DMS153 (cell line): ENCODE results near the gene TUBB2A.
"Not testable (repeated sequence)": the region's sequence is repeated elsewhere in the genome, so short reads cannot be mapped to it uniquely, and the experiment has no call there.

ENCODE experiments used
- DNase-seq: peaks from one replicate; lab custom pipeline; 2025; lab: John Stamatoyannopoulos, UW

The TUBB2A gene

DNA sequence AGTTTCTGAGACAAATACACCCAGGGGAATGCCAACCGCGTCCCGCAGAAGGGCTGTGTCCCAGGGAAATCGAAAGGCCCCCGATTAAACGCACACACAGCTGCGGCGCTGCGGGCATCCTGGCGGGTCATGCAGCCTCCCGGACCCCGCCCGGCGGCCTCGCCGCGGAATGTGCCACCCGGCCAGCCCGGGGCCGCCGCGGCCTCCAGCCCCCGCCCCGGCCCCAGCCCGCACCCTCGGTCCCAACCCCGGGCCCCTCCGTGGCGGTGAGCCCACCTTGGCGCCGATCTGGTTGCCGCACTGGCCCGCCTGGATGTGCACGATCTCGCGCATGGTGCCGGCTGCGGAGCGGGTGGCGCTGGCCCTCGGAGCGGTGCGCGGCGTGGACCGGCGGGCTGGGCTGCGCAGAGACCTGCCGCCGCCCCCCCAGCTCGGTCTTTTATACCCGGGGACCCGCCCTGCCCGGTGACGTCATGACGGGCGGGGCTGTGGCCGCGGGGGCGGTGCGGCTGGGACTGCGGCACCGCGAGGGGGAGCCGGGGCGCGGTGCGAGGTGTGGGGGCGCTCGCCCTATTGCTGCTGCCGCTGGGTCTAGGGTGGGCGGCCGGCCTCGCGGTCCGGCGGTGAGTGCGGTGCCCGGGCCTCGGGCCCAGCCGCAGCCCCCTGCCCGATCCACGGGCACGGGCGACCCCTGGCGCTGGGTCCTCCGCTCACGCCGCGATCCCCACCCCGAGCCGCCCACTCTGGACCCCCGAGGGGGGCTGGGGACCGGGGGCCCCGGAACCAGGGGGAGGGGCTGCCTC is at the start of gene TUBB2A:
TUBB2A (minus strand) TSS at position 414 of the 803 bp plus-strand sequence; CDS start at position 333, 81 bp downstream.
- peak; percentile 14 for DNase-seq

DNA sequence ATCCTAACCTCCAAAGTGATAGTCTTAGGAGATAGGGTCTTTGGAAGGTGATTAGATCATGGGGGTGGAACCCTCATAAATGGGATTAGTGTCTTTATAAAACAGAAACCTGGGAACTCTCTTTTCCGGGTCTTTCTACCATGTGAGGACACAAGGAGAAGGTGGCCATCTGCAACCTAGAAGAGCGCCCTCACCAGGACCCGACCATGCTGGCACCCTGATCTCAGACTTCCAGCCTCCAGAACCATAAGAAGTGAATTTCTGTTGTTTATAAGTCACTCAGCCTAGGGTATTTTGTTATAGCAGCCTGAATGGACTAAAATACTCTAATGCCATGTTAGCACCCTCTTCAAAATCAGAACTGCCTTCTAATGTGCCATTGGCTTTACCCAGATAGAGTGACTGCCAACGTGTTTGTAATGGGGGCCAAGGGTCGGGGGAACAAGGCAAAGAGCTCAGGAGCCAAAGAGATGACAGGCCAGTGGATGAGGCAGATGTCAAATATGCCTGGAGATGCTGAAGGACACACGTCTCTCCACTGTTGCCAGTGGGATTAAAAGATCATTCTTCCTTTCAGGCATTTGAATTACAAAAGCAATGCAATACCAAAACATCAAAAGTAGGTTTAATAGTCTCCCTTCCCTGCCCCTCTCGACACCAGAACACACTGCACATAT is 49.1 kb upstream of the TUBB2A start:
- DNase-seq = no peak

DNA sequence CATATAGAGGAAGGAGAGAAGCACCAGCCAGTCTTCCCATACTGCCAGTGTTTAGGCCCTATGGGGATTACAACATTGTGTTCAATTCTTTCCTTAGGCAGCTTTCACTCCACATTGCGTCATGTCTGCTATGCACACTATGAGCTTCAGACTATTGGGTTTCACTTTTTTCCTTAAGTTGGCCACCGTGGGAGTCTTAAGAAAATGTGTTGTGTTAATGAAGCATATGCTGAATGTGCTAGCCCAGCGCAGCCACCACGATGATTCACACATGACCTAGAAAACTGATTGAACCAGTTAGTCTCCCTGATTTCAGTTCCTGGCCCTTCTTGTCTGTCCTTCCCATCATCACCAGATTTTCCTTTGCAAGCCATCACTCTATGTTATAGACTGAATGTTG is 48.6 kb upstream of the TUBB2A start:
- DNase-seq = no peak

DNA sequence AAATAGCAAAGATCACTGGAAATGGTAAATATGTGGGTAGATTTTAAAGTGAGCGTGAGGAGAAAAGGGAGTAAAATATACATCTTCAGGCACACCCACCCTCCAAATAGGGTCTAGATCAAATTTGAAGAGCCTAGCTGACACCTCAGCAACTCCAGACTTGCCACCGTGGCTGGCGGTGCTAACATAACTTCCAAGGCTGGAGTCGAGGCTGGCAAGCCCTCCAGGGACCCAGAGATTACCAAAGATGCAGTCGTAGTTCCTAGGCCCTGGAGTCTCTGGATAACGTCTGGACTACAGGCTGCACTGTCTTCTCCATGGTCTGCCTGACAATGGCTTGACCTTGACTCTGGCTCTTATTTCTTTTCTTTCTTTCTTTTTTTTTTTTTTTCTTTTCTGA is 47.6 kb upstream of the TUBB2A start:
- no peak for DNase-seq

DNA sequence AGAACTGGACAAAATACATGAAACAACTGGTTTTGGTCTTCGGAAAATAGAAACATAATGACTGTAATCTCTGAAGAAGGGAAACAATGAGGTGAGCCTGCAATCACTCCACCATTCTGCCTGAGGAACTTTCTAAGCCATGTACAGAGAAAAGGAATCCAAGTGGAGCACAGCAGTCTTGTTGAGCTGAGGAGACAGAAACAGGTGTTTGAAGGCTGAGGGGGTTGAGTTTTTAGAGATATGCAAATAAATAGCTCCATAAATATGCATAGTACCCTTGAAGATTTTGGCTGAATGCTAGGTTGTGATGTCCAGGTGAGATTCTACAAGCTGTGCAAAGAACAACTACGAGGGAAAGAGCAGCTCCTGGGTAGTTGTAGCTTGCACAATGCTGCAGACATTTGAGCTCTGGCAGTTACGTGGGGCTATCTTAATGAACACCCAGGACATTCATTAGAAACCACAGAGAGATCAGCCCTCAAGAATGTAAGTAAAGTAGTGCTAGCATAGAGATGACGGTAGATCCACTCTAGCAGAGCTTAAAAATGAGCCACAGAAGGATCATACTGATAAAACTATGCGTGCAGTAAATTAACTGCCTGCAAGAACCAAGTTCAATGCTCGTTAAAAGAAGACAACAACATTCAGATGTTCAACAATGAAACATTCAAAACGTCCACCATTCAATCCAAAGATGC is 45.8 kb upstream of the TUBB2A start:
- no peak for DNase-seq

DNA sequence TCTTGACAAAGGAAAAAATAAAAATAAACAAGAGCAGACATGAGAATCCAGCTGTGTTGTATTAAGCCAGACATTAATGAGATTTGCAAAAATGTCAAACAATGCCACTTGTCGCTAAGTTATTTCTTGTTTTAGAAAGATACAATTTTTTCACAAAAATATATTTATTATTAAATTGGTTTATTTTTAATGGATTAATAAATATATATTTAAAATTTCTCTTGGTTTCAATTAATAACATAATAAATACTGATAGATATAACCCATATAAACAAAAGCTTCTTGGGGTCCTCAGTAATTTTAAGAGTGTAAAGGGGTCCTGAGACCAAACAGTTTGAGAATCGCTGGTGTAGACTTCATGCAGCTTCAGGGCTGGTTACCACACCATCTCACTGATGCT is 44.0 kb upstream of the TUBB2A start:
- no peak for DNase-seq

DNA sequence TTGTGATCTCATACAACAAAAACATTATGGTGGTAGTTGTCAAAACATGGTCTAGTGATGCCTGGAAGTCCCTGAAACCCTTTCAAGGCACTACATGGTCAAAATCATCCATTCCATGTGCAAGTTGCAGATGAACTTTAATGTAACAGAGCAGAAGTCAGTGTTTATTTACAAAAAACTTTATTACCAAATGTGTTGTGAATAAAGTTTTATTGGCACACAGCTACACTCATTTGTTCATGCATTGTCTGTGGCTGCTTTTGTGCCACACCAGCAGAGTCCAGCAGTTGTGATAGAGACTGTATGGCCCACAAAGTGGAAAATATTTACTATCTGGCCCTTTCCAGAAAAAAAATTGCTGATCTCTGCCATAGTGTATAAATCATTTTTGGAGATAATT is 43.3 kb upstream of the TUBB2A start:
- DNase-seq = no peak

DNA sequence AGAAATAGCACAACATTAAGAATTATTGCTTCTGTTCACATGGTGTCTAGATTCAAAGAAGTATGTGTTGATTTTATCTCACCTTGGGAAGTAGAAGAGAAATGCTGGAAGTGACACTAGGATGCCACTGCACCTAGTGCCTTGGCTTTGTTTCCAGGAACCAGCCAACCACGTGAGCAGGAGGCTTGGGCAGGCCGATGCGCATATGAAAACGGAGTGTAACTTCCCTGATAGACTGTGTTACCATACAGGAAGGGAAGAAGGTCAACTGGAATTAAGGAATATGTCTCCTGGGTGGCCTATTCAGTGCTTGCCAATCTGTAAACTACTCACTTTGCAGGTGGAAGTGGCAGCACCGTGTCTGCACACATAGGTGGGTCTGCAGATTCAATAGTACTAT is 42.0 kb upstream of the TUBB2A start:
- DNase-seq = no peak

DNA sequence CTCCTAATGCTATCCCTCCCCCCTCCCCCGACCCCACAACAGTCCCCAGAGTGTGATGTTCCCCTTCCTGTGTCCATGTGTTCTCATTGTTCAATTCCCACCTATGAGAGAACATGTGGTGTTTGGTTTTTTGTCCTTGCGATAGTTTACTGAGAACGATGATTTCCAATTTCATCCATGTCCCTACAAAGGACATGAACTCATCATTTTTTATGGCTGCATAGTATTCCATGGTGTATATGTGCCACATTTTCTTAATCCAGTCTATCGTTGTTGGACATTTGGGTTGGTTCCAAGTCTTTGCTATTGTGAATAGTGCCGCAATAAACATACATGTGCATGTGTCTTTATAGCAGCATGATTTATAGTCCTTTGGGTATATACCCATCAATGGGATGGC is 40.4 kb upstream of the TUBB2A start:
- DNase-seq = not testable (repeated sequence)

DNA sequence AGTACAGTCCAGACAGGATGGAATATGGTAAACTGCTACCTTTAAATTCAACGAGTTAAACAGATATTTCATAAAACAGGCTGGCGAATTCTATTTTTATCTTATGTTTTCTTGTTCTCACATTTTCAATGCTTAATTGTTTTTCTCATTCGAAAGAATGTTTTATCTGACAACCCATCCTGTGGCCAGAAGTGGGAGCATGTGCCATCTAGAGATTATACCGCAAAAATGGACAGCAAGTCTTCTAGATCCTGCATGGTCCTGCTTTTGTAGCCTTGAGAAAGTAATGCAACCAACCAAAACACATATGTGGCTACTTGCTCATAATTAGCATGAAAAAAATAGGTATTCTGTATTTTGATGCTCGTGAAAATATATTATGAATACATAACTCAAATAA is 39.4 kb upstream of the TUBB2A start:
- DNase-seq = no peak

DNA sequence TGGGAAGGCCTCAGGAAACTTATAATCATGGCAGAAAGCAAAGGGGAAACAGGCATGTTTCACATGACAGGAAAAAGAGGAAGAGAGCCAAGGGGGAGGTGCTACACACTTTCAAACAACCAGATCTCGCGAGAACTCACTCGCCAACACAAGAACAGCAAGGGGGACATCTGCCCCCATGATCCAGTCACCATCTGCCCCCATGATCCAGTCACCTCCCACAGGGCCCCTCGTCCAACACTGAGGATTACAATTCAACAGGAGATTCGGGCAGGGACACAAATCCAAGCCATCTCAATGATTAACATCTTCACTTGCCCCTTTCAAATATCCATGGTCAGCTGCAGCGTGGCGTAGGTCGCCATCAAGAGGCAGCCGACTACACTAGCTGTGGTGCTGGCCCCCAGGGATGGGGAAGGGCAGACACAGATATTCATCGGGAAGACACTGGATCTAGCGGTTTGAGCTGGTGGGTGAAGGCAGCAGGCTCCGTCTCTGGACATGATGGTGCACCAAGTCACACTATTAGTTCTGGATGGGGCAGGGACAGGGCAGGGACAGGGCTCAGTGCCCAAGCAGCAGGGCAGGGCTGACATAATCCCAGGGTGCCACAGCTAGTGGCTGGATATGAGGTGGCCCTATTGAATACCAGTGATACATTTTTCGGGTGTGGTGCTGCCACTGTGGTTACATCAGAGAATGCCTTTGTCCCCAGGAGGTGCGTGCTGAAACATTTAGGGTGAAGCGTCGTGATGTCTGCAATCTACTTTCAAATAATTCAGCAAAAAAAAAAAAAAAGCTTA is 38.6 kb upstream of the TUBB2A start:
- DNase-seq = peak; percentile 84

DNA sequence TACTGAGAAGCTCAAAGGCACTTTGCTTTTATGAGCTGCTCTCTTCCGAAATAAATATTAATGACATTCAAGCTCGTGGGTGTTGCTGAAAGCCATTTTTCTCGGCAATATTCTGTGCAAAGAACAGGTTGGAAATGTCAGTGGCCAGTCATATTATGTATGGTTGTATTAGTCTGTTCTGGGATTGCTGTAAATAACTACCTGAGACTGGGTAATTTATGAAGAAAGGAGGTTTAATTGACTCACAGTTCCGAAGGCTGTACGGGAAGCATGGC is 38.0 kb upstream of the TUBB2A start:
- DNase-seq = no peak

DNA sequence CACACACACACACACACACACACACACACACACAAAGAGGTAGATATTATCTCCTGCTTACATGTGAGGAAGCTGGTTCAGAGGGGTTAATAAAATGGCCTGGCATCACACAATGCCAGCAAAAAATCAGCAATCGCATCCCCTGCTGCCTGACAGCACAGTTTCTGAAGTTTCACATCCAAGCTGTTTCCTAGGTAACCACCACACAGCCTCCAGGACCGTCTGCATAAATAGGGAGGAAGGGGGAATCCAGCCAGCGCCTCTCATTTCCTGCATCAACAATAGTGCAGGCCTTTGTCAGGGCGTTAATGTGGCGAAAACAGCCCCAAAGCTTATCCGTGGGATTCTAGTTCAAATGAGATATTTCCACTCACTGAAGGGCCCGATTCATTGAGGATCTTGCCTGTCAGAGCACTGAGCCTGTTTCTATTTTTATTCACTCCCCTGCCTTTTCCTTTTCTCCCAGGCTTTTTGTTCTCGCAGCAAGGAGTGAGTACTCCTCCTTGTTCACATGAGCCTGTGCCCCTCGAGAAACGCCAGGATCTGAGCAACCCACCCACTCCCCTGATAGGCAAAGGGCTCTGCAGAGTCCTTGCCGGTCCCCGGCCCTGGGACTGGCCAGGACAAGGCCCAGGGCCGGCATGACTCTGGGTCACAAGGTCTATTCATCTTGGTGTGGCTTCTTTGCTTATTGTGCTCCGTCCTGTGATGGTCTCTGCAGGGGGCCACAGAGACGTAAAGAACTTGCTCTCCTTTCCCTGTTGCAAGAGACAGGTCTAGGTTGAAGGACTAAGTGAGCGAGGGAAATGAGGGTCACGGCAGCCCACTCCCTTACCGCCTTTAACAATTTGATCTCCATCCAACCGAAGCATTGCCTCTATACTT is 37.4 kb upstream of the TUBB2A start:
- peak; percentile 9 for DNase-seq

DNA sequence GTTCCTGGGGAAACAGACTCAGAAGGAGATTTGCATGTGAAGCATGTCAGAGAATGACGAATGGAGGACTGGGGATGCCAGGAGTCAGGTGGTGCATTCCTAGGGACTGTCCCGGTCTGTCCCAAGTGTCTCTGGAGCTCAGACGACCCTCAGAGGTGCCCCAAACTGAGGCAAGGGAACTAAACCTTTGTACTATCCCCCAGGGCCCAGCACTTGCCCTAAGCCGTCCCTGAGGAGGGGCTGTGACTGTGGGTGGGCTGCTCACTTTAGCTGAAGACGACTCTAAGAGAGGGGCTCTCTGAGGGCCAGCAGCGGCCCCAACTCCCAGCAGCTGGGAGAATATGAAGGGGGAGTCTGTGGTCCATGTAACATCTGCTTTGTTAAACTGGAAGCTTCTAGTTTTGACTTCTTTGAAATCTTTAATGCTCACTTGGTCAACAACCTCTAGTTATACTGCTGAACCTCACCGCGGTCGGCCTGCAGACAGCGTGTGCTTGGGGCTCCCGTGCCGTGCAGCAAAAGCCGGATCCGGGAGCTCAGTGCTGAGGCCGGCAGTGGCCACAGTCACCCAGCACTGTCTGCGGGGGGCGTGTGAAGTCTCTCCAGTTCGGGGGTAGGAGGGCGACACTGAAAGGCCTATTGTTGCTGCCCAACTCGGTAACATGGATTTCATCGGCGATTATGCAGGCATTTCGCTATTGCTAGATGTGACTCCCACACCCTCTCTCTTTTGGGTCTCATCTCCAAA is 35.9 kb upstream of the TUBB2A start:
- no peak for DNase-seq

DNA sequence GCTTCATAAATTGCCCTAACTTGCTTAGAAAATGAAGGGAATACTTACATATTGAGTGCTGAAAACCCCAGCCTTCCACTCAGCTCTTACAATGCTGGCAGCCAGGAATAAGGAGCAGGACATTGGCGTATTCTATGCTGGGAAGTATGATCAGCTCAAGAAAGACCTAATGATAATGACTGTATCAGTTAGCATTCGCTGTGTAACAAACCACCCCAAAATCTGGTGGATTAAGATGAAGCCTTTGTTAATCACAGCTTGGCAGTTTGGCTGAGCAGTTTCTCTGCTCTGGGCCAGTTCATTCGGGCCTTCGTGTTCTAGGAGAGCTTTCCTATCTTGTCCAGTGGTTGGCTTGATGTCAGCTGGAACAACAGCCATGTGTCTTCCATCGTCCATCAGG is 33.4 kb upstream of the TUBB2A start:
- DNase-seq = no peak

DNA sequence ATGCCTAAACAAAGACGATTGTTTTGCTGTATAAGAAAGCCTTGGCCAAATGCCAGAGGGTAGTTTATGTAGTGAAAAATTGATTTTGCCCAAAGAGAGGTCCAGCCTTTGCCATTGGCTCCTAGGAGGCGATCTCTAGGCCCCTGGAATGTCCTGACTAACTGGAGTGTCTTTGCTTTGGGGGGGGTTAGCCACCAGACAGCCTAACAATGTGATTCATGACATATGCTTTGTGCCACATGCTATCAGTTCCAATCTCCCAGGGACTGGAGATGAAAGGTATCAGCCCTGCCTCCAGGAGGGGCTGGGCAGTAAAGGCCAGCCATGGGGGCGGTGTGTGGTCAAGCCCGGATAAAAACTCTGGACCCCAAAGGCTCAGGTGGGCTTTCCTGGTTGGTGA is 32.7 kb upstream of the TUBB2A start:
- DNase-seq = no peak

DNA sequence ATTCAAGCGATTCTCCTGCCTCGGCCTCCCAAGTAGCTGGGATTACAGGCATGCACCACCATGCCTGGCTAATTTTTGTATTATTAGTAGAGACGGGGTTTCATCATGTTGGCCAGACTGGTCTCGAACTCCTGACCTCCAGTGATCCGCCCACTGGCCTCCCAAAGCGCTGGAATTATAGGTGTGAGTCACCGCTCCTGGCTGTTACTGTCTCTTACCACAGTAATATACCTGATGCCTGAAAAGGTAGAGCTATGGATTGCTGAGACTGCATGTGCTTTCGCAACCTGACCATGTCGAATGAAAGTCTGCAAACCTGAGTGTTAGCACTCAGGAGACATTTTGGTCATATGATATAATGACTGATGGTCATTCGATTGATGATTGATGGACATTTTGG is 31.8 kb upstream of the TUBB2A start:
- not testable (repeated sequence) for DNase-seq

DNA sequence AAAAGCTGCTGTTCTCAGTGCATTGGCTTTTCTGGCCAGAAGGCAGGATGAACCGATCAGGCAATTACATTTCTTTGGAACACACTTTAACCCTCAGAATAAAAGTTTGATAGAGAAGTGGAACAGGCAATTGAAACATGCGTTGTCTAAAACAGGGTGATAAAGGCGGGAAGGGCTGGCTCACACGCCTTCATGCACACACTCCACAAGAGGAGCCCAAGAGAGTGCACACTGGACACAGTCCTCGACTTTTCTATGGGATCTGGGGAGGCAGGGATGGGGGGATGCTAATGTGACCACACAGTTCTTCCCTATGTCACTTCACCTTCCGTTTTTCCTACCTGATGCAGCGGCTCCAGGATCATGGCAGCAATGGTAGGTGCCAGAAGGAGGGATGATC is 30.9 kb upstream of the TUBB2A start:
- no peak for DNase-seq

DNA sequence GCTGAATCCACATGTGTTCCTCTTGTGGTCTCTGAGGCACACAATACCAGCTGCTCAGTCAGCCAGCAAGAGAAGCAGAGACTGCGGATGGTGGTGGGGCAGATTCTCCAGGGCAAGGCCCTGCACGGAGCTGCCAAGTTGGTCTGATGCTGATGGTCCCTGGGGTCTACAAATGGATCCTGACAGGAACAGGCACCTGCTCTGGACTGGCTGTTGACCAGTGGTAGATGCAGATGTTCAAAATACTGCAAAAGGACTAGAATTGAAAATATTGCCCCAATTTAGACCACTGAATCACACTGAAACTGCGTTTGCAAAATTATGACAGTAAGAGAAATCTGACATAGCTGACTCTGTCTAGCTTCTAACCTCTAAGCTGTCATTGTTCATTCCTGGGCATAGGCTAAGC is 29.6 kb upstream of the TUBB2A start:
- DNase-seq = no peak

DNA sequence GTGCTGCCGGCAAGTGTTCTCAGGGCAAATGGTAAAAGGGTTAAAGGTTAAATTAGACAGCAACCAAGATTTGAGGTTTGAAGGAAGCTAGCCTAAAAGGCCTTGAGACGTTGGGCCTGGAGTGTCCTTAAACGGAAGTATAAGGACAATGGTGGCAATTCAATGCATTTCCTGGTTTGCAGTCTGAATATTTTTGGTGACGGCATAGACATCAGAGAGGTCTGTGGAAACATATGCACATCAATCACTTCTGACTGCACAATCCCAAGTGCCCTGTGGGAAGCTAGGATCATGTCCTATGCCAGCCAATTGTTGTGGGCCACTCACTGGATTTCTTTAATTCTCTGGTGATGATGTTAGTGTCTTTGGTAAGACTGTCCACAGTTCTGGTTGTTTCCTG is 25.7 kb upstream of the TUBB2A start:
- no peak for DNase-seq

DNA sequence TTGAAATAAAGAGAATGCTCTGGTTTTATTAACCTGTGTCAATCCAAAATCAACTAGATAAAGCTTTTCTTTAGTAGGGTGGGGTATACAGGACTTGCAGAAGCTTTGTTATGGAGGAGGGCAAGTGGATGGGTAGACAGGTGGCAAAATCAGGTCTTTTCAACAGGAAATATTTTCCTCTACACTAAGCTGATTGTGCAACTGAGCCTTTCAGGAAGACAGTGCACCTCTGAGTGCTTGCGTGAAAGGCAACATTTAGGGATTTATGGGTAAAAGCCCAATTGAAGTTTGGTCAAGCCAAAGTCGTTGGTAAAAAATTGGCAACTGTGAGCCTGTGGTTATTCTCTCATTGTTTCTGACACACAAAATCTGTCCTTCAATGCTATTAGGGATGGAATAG is 23.8 kb upstream of the TUBB2A start:
- no peak for DNase-seq
